Mammary epithelial cell (primary cell): ENCODE results near the gene CST6.

Source experiments
- EZH2 ChIP-seq: IDR thresholded peaks from 2 replicates; pipeline ENCODE4 v1.6.1; 2012; ENCODE audit warnings: low read length, inconsistent platforms, borderline replicate concordance
- TF ChIP-seq, protein P1 (sequence below), 2 donors: IDR thresholded peaks in 1 of 2; conservative IDR thresholded peaks in 1 of 2; 2 replicates each; pipeline ENCODE4 v1.5.1; 2011 to 2012; ENCODE audit warnings: inconsistent platforms in 2 of 2, low read length in 2 of 2, mild to moderate bottlenecking in 2 of 2, control low read depth in 1 of 2, low read depth in 1 of 2; ENCODE audit not compliant: insufficient read depth in 1 of 2; ENCODE audit errors: extremely low read depth in 1 of 2

DNA sequence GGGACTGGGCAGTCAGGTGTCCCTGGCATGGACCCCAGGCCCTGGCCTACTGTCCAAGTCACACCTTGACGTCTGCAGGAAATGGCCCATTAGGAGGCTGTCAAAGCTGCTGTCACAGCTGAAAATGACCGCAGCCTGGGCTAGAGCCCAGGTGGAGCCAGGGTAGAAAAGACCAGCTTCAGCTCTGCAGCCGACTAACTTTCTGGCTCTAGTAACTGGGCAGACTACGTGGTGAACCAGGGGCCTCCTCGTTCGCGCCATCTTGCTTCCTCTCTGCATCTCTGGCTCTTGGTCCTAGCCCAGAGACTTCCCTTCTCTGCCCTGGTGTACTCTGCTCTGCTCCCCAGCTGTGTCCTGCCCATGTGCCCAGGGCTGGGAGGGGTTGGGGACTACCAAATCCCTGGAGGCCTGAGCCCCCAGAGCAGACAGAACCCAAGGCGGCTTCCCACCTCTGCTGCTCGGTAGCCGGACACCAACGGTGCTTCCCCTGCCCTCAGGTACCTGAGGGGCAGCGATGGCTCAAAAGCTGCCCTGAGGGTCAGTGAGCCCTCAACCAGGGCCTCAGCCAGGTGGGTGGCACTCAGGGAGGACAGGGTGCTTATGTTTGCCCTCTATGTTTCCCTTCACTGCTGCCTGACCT, 30.6 kb upstream of the CST6 start:
- no peak for TF ChIP-seq EZH2
- TF ChIP-seq, protein P1, sequence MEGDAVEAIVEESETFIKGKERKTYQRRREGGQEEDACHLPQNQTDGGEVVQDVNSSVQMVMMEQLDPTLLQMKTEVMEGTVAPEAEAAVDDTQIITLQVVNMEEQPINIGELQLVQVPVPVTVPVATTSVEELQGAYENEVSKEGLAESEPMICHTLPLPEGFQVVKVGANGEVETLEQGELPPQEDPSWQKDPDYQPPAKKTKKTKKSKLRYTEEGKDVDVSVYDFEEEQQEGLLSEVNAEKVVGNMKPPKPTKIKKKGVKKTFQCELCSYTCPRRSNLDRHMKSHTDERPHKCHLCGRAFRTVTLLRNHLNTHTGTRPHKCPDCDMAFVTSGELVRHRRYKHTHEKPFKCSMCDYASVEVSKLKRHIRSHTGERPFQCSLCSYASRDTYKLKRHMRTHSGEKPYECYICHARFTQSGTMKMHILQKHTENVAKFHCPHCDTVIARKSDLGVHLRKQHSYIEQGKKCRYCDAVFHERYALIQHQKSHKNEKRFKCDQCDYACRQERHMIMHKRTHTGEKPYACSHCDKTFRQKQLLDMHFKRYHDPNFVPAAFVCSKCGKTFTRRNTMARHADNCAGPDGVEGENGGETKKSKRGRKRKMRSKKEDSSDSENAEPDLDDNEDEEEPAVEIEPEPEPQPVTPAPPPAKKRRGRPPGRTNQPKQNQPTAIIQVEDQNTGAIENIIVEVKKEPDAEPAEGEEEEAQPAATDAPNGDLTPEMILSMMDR (conservative IDR thresholded peaks at IDR 0.05 in 1 of 2, IDR thresholded peaks at IDR 0.05 in 1 of 2; ENCODE audit: extremely low read depth in 1 of 2, insufficient read depth in 1 of 2, low read depth in 1 of 2, low read length in 2 of 2) = no peak
